Endothelial cell of umbilical vein (primary cell): Measurements from ENCODE around the gene RIT2. TPM values are rescaled to one million over a fixed set of nuclear protein-coding genes. Genes with fewer than 3 reads are reported as not detected.

ENCODE experiments used
- BruUV-seq: library from RNA; stranded (reverse); fragments of 400-500 nt; replicated peaks from 2 replicates; lab custom pipeline; 2021; lab: Mats Ljungman, UMichigan
- CTCF ChIA-PET: fragments of 300-600, 350-600 bp; sonication (Branson Sonifier 250); formaldehyde crosslinking; loops from one replicate; lab custom pipeline; 2021; ENCODE audit warnings: antibody characterized with exemption, inconsistent platforms; lab: Charles Lee
- POLR2A ChIA-PET: fragments of 300-600, 350-600 bp; sonication (Branson Sonifier 250); formaldehyde crosslinking; loops from one replicate; lab custom pipeline; 2021; ENCODE audit warnings: antibody characterized with exemption, inconsistent platforms; lab: Charles Lee
- DNase-seq: peaks from one replicate; pipeline ENCODE4 v3.0.0-alpha.2; 2011; ENCODE audit warnings: low read depth, low spot score
- FAIRE-seq: peaks from 2 replicates; lab custom pipeline; 2011; peaks lifted over from hg19 to GRCh38; lab: Jason Lieb, UNC
- H2AFZ ChIP-seq: 2 replicates; pipeline ENCODE4 v1.6.0; 2012; ENCODE audit warnings: low read depth, low read length, control low read depth, inconsistent platforms
- H3K27ac ChIP-seq: 2 replicates; pipeline ENCODE4 v1.5.1; 2011; ENCODE audit warnings: low read depth, mild to moderate bottlenecking, control low read depth, low read length, moderate library complexity; ENCODE audit not compliant: insufficient read depth
- H3K27me3 ChIP-seq, 2 experiments: 2 replicates each; pipeline versions ENCODE4 v1.6.0 to v1.6.1; 2011; ENCODE audit warnings: low read length in 2 of 2, mixed read lengths in 1 of 2; ENCODE audit not compliant: control insufficient read depth in 2 of 2, insufficient read depth in 2 of 2
- H3K36me3 ChIP-seq, 2 experiments: 2 replicates in 1 of 2; 3 replicates in 1 of 2; pipeline ENCODE4 v1.5.1; 2011; ENCODE audit warnings: low read length in 2 of 2, mild to moderate bottlenecking in 1 of 2, moderate library complexity in 1 of 2; ENCODE audit not compliant: control insufficient read depth in 2 of 2, insufficient read depth in 2 of 2; ENCODE audit errors: extremely low read depth in 1 of 2
- H3K4me1 ChIP-seq: 3 replicates; pipeline ENCODE4 v1.5.1; 2011; ENCODE audit warnings: mild to moderate bottlenecking, low read length; ENCODE audit not compliant: control insufficient read depth, insufficient read depth; ENCODE audit errors: extremely low read depth
- H3K4me2 ChIP-seq: 2 replicates; pipeline ENCODE4 v1.6.1; 2011; ENCODE audit warnings: low read length, control low read depth, mixed read lengths; ENCODE audit not compliant: insufficient read depth
- H3K4me3 ChIP-seq, 3 experiments: fragments of 200-600 bp in 1 of 3; sonication (generic), shearing (Covaris generic) in 1 of 3; replicated peaks in 1 of 3; 2 replicates each; pipeline ENCODE4 v1.5.1; 2011 to 2016; ENCODE audit warnings: control low read depth in 3 of 3, low read length in 3 of 3, mild to moderate bottlenecking in 2 of 3, inconsistent platforms in 1 of 3, low read depth in 1 of 3, moderate library complexity in 1 of 3; ENCODE audit not compliant: insufficient read depth in 1 of 3
- H3K79me2 ChIP-seq: 2 replicates; pipeline ENCODE4 v1.6.0; 2012; ENCODE audit warnings: low read length, inconsistent platforms; ENCODE audit not compliant: control insufficient read depth, insufficient read depth
- H3K9ac ChIP-seq: replicated peaks from 2 replicates; pipeline ENCODE3; 2011; ENCODE audit warnings: low read length, control low read depth; ENCODE audit not compliant: insufficient read depth; ENCODE audit errors: extremely low read depth
- H3K9me1 ChIP-seq: replicated peaks from 3 replicates; pipeline ENCODE4 v1.6.0; 2011; ENCODE audit warnings: mild to moderate bottlenecking, low read length; ENCODE audit not compliant: control insufficient read depth, insufficient read depth; ENCODE audit errors: extremely low read depth
- H3K9me3 ChIP-seq: replicated peaks from 2 replicates; pipeline ENCODE4 v1.5.1; 2012; ENCODE audit warnings: low read length, inconsistent platforms; ENCODE audit not compliant: control insufficient read depth, insufficient read depth
- H4K20me1 ChIP-seq: replicated peaks from 2 replicates; pipeline ENCODE3; 2011; ENCODE audit warnings: mild to moderate bottlenecking, low read length; ENCODE audit not compliant: control insufficient read depth, insufficient read depth; ENCODE audit errors: extremely low read depth
- EZH2 ChIP-seq: IDR thresholded peaks from 2 replicates; pipeline ENCODE4 v1.6.1; 2012; ENCODE audit warnings: borderline replicate concordance, low read depth, mild to moderate bottlenecking, moderate library complexity, low read length, inconsistent platforms; ENCODE audit not compliant: severe bottlenecking
- FOS ChIP-seq: IDR thresholded peaks from 2 replicates; pipeline ENCODE4 v1.6.1; 2011; ENCODE audit warnings: mild to moderate bottlenecking, low read length, moderate library complexity, borderline replicate concordance; ENCODE audit not compliant: insufficient read depth
- GATA2 ChIP-seq: IDR thresholded peaks from 2 replicates; pipeline ENCODE4 v1.7.0; 2011; ENCODE audit warnings: low read depth, mild to moderate bottlenecking, moderate library complexity, mixed read lengths, low read length; ENCODE audit not compliant: insufficient read length, insufficient read depth
- JUN ChIP-seq: IDR thresholded peaks from 2 replicates; pipeline ENCODE4 v1.6.1; 2011; ENCODE audit warnings: borderline replicate concordance, low read depth; ENCODE audit not compliant: insufficient read length, insufficient read depth
- MAX ChIP-seq: IDR thresholded peaks from 2 replicates; pipeline ENCODE4 v1.6.1; 2011; ENCODE audit not compliant: insufficient read depth, insufficient read length
- MYC ChIP-seq: IDR thresholded peaks from one replicate; pipeline ENCODE4 v1.6.1; 2011; ENCODE audit warnings: mild to moderate bottlenecking, low read depth, low read length
- POLR2A ChIP-seq: IDR thresholded peaks from 2 replicates; pipeline ENCODE4 v1.6.1; 2012; ENCODE audit warnings: low read depth, mild to moderate bottlenecking, control low read depth, low read length
- POLR2AphosphoS5 ChIP-seq: IDR thresholded peaks from 2 replicates; pipeline ENCODE4 v1.6.1; 2012; ENCODE audit warnings: low read depth, mild to moderate bottlenecking, control low read depth, low read length, moderate library complexity; ENCODE audit not compliant: insufficient read depth
- dilution Hi-C: fragments of 300-500 bp; cut with MboI; formaldehyde crosslinking; loops from one replicate; pipeline ENCODE4 v1.15.0; 2019; ENCODE audit warnings: low sequenced_read_pairs; ENCODE audit not compliant: extremely low pct_ligation_motif_present
- intact Hi-C: fragments of 100-400 bp; cut with micrococcal nuclease; formaldehyde crosslinking; loops from one replicate; pipeline ENCODE4 v1.10.0; 2022
- polyA plus RNA-seq, 4 experiments: library from polyadenylated mRNA; depleted of rRNA in 3 of 4; stranded (reverse) in 3 of 4; unstranded in 1 of 4; fragments of >200 nt; gene quantifications; 2 replicates each; pipeline versions ENCODE4 v1.2.1 to v1.2.3, GENCODE V29; 2011 to 2012; ENCODE audit warnings: missing spikeins in 1 of 4
- total RNA-seq: library from RNA; stranded (reverse); gene quantifications from 2 replicates; pipeline ENCODE4 v1.2.3, GENCODE V29; 2021
- TF ChIP-seq, protein P1 (sequence below), 2 donors: IDR thresholded peaks; 1 replicate in 1 of 2; 2 replicates in 1 of 2; pipeline ENCODE4 v1.5.1; 2011; ENCODE audit warnings: low read length in 2 of 2, mild to moderate bottlenecking in 2 of 2, moderate library complexity in 2 of 2, control low read depth in 1 of 2, inconsistent platforms in 1 of 2, low read depth in 1 of 2; ENCODE audit not compliant: insufficient read depth in 1 of 2; ENCODE audit errors: extremely low read depth in 1 of 2

RIT2 gene
- total and polyA plus RNA-seq, 2 donors (not counting 3 experiments of a cell fraction or from before 2014, with no cell fraction given) = not detected

DNA sequence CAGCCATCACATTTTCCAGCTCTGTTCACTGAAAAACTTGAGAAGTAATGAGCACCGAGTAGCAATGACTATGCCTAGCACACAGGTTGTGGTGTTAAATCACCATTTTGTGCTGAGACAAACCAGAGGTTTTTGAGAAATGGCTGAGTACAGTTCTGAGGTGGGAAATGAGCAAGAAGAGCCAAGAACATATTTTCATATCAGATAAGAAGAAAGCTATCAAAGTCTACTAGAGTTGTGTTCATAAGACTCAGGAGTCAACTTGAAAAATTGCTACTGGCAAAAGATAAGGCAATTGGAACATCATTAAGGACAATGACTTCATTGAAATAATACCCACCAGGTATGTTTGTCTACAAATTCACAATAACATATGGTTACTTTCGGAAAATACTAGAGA, 108.1 kb downstream of the RIT2 start:
- intact Hi-C loops (no loop called here), dilution Hi-C loops (no loop called here)
- no peaks in the 10 kb centered on the region for H3K9me1 ChIP-seq
- no peaks in the 10 kb centered on the region for H4K20me1 ChIP-seq
- no peak overlapping the region for H3K27ac ChIP-seq
- DNase-seq = no peak
- no peak overlapping the region for H3K4me3 ChIP-seq
- BruUV-seq = no TSS peak
- H3K9ac ChIP-seq = no peak overlapping the region
- no peak overlapping the region for H3K4me2 ChIP-seq
- no peaks in the 10 kb centered on the region for H3K27me3 ChIP-seq
- no peaks in the 10 kb centered on the region for H3K4me1 ChIP-seq
- POLR2A ChIA-PET = no interaction called here
- CTCF ChIA-PET = no interaction called here
- no peak for TF ChIP-seq MYC
- TF ChIP-seq FOS = no peak
- no peak for TF ChIP-seq JUN
- no peak for TF ChIP-seq GATA2
- TF ChIP-seq POLR2A = no peak
- no peak for TF ChIP-seq MAX
- no peak for TF ChIP-seq POLR2AphosphoS5
- TF ChIP-seq EZH2 = no peak
- TF ChIP-seq, protein P1, sequence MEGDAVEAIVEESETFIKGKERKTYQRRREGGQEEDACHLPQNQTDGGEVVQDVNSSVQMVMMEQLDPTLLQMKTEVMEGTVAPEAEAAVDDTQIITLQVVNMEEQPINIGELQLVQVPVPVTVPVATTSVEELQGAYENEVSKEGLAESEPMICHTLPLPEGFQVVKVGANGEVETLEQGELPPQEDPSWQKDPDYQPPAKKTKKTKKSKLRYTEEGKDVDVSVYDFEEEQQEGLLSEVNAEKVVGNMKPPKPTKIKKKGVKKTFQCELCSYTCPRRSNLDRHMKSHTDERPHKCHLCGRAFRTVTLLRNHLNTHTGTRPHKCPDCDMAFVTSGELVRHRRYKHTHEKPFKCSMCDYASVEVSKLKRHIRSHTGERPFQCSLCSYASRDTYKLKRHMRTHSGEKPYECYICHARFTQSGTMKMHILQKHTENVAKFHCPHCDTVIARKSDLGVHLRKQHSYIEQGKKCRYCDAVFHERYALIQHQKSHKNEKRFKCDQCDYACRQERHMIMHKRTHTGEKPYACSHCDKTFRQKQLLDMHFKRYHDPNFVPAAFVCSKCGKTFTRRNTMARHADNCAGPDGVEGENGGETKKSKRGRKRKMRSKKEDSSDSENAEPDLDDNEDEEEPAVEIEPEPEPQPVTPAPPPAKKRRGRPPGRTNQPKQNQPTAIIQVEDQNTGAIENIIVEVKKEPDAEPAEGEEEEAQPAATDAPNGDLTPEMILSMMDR (IDR thresholded peaks at IDR 0.05; ENCODE audit: extremely low read depth in 1 of 2, insufficient read depth in 1 of 2, low read depth in 1 of 2, low read length in 2 of 2) = no peak
- H3K36me3 ChIP-seq = no peaks in the 10 kb centered on the region
- FAIRE-seq = no peak
- H2AFZ ChIP-seq = no peak overlapping the region
- H3K79me2 ChIP-seq = no peaks in the 10 kb centered on the region
- H3K9me3 ChIP-seq = no peaks in the 10 kb centered on the region
